A549 (cell line): ENCODE data around the gene ATP8A1. TPM values are rescaled to one million over a fixed set of nuclear protein-coding genes. Genes with fewer than 3 reads are reported as not detected.

ENCODE experiments used
- ATAC-seq, 2 experiments: fragments of 200-7000 bp in 1 of 2; fragments of >200 bp in 1 of 2; cut with Nextera tagmentation in 1 of 2; cut with Tn5 transposase in 1 of 2; 3 replicates each; pipeline versions ENCODE4 v1.8.0 to v1.9.1; 2018 to 2020; ENCODE audit warnings: mild to moderate bottlenecking in 1 of 2, moderate library complexity in 1 of 2
- CTCF ChIA-PET: fragments of 300-600 bp; sonication (Branson Sonifier 250); formaldehyde crosslinking; extraction: SDS; loops from one replicate; lab custom pipeline; 2021; ENCODE audit warnings: antibody characterized with exemption, inconsistent platforms; lab: Yijun Ruan, JAX
- POLR2A ChIA-PET: fragments of 350-600 bp; formaldehyde crosslinking; extraction: SDS; loops from one replicate; lab custom pipeline; 2021; ENCODE audit warnings: antibody characterized with exemption, inconsistent platforms; lab: Yijun Ruan, JAX
- DNase-seq, 2 experiments: peaks; one replicate each; pipeline versions ENCODE4 v3.0.0 to v3.0.0-alpha.2; 2011 to 2016; ENCODE audit warnings: low read depth in 1 of 2, low spot score in 1 of 2
- FAIRE-seq: peaks from 2 replicates; lab custom pipeline; 2011; peaks lifted over from hg19 to GRCh38; lab: Jason Lieb, UNC
- H3K27ac ChIP-seq, 2 experiments: fragments of >200 bp; sonication (Bioruptor Twin); formaldehyde crosslinking; 3 replicates each; pipeline ENCODE4 v1.5.1; 2016 to 2017
- H3K4me1 ChIP-seq: fragments of >200 bp; sonication (Bioruptor Twin); formaldehyde crosslinking; 3 replicates; pipeline ENCODE4 v1.6.1; 2016
- H3K4me2 ChIP-seq: fragments of >200 bp; sonication (Bioruptor Twin); formaldehyde crosslinking; 3 replicates; pipeline ENCODE4 v1.6.1; 2016
- H3K4me3 ChIP-seq: fragments of >200 bp; sonication (Bioruptor Twin); formaldehyde crosslinking; 3 replicates; pipeline ENCODE4 v1.5.1; 2016
- H3K9me3 ChIP-seq: fragments of >200 bp; sonication (Bioruptor Twin); formaldehyde crosslinking; 3 replicates; pipeline ENCODE4 v1.6.1; 2016
- ATOH8 ChIP-seq: fragments of 250-450 bp; sonication (Bioruptor Pico); IDR thresholded peaks from 2 replicates; pipeline ENCODE4 v1.5.0; 2020; ENCODE audit warnings: low read depth, mild to moderate bottlenecking, moderate library complexity
- CBX8 ChIP-seq: fragments of 200-600 bp; sonication (generic); IDR thresholded peaks from 2 replicates; pipeline ENCODE4 v1.6.1; 2016
- CHD4 ChIP-seq: fragments of 200-600 bp; sonication (generic); IDR thresholded peaks from 2 replicates; pipeline ENCODE4 v1.6.1; 2016; ENCODE audit warnings: antibody characterized with exemption, mild to moderate bottlenecking, borderline replicate concordance
- CTCF ChIP-seq: fragments of >200 bp; sonication (Bioruptor Twin); formaldehyde crosslinking; IDR thresholded peaks from 3 replicates; pipeline ENCODE4 v1.5.1; 2016
- EHF ChIP-seq: fragments of 250-450 bp; sonication (Bioruptor Pico); IDR thresholded peaks from 2 replicates; pipeline ENCODE4 v1.5.0; 2020; ENCODE audit warnings: mild to moderate bottlenecking
- ELK1 ChIP-seq: fragments of 150-350 bp; IDR thresholded peaks from 2 replicates; pipeline ENCODE4 v1.6.1; 2014; ENCODE audit warnings: low read depth, mild to moderate bottlenecking, low read length
- EP300 ChIP-seq, 2 experiments: fragments of >200 bp; sonication (Bioruptor Twin); formaldehyde crosslinking; IDR thresholded peaks; 2 replicates in 1 of 2; 3 replicates in 1 of 2; pipeline ENCODE4 v1.6.1; 2016 to 2017
- HOXB5 ChIP-seq: fragments of 250-450 bp; sonication (Bioruptor Pico); IDR thresholded peaks from 2 replicates; pipeline ENCODE4 v1.5.0; 2020; ENCODE audit warnings: mild to moderate bottlenecking, moderate library complexity
- JUN ChIP-seq, 2 experiments: fragments of >200 bp; sonication (Bioruptor Twin); formaldehyde crosslinking; IDR thresholded peaks; 2 replicates in 1 of 2; 3 replicates in 1 of 2; pipeline ENCODE4 v1.6.1; 2016 to 2017
- JUNB ChIP-seq: fragments of >200 bp; sonication (Bioruptor Twin); formaldehyde crosslinking; IDR thresholded peaks from 2 replicates; pipeline ENCODE4 v1.6.1; 2016
- KDM5A ChIP-seq: fragments of 200-600 bp; sonication (generic); IDR thresholded peaks from 2 replicates; pipeline ENCODE4 v1.6.1; 2016; ENCODE audit warnings: antibody characterized with exemption, mild to moderate bottlenecking
- MAX ChIP-seq: IDR thresholded peaks from 2 replicates; pipeline ENCODE4 v1.6.1; 2012
- MYC ChIP-seq: IDR thresholded peaks from 2 replicates; pipeline ENCODE4 v1.6.1; 2012; ENCODE audit warnings: mild to moderate bottlenecking, inconsistent platforms, low read length, improper control_type of control experiment, borderline replicate concordance
- NFE2L2 ChIP-seq: fragments of 150-350 bp; conservative IDR thresholded peaks from 2 replicates; pipeline ENCODE4 v1.6.1; 2014; ENCODE audit warnings: low read length
- POLR2AphosphoS2 ChIP-seq: conservative IDR thresholded peaks from 2 replicates; pipeline ENCODE4 v1.6.1; 2012; ENCODE audit warnings: low read length, improper control_type of control experiment, inconsistent platforms
- RAD21 ChIP-seq, 2 experiments: fragments of >200 bp in 1 of 2; sonication (Bioruptor Twin) in 1 of 2; formaldehyde crosslinking in 1 of 2; IDR thresholded peaks in 1 of 2; conservative IDR thresholded peaks in 1 of 2; 2 replicates in 1 of 2; 3 replicates in 1 of 2; pipeline ENCODE4 v1.6.1; 2012 to 2018; ENCODE audit warnings: inconsistent platforms in 1 of 2
- RCOR1 ChIP-seq: fragments of 150-350 bp; IDR thresholded peaks from 2 replicates; pipeline ENCODE4 v1.6.1; 2014; ENCODE audit warnings: antibody characterized with exemption, low read length, low read depth
- TP53 ChIP-seq: fragments of 250-450 bp; sonication (Bioruptor Pico); IDR thresholded peaks from 2 replicates; pipeline ENCODE4 v1.5.0; 2021; ENCODE audit warnings: mild to moderate bottlenecking, moderate library complexity
- ZSCAN20 ChIP-seq: fragments of 250-450 bp; sonication (Bioruptor Pico); IDR thresholded peaks from 2 replicates; pipeline ENCODE4 v1.8.0; 2022; ENCODE audit warnings: mild to moderate bottlenecking, moderate library complexity
- WGBS: methylation state at CpG from one replicate; pipeline ENCODE4 v1.1.6; 2017; ENCODE audit errors: missing lambda C conversion rate; 5-methylcytosine and 5-hydroxymethylcytosine counted together
- polyA plus RNA-seq, 4 experiments: library from polyadenylated mRNA; depleted of rRNA in 3 of 4; stranded (reverse); fragments of >200 nt; fragmentation: RNase III in 1 of 4; extraction: RNeasy Plus Mini Kit Qiagen cat#74134 plus additional on column Dnase treatment in 1 of 4; gene quantifications; 2 replicates in 3 of 4; 3 replicates in 1 of 4; pipeline ENCODE4 v1.2.3, GENCODE V29; 2011 to 2017

Gene ATP8A1
- polyA plus RNA-seq, 2 of the 4 experiments (the other 2 are of a cell fraction): 0.06 to 0.25 TPM

- no peak for TF ChIP-seq JUNB
- no peak for TF ChIP-seq RCOR1
- no peak for TF ChIP-seq ZSCAN20 (CRISPR knock-in tag)
- TF ChIP-seq HOXB5 (CRISPR knock-in tag): no peak
- no peak for TF ChIP-seq ATOH8 (CRISPR knock-in tag)
- no peak for TF ChIP-seq EHF
- no peak for TF ChIP-seq TP53
- ChIA-PET POLR2A (no interaction called here), CTCF (interaction anchor here (0.5 to 1.0 kb wide), 3 partner anchors 18 to 223 kb away, joined by 3 read pairs; no protein-coding TSS in a partner anchor)
- no peak overlapping the region for H3K4me2 ChIP-seq
- ATAC-seq: no peak
- DNase-seq: no peak
- no peaks in the 10 kb centered on the region for H3K4me1 ChIP-seq
- no peak for FAIRE-seq
- H3K27ac ChIP-seq: no peak overlapping the region
- 27% methylated on average over 8 of the region's 8 CpGs for WGBS
- no peaks in the 10 kb centered on the region for H3K9me3 ChIP-seq
- no peak overlapping the region for H3K4me3 ChIP-seq
Observed at GRCh38 chr4:42497142-42497910, 159.6 kb downstream of the ATP8A1 start.

- H3K27ac ChIP-seq: no peak overlapping the region
- no peak for FAIRE-seq
- no peaks in the 10 kb centered on the region for H3K4me1 ChIP-seq
- no peaks in the 10 kb centered on the region for H3K9me3 ChIP-seq
- WGBS: 22% methylated on average over 7 of the region's 7 CpGs
- CTCF ChIA-PET: no interaction called here
- ATAC-seq: no peak
- TF ChIP-seq MYC (no peak), ATOH8 (CRISPR knock-in tag) (no peak), NFE2L2 (no peak), CBX8 (no peak), EHF (no peak), RAD21 (conservative IDR thresholded peaks at IDR 0.05 in 1 of 2, IDR thresholded peaks at IDR 0.05 in 1 of 2) (no peak)
- H3K4me3 ChIP-seq: no peak overlapping the region
- no peak for DNase-seq
- POLR2A ChIA-PET: no interaction called here
- H3K4me2 ChIP-seq: no peak overlapping the region
Observed at GRCh38 chr4:42492962-42493361, 163.9 kb downstream of the ATP8A1 start.

GRCh38 chr4:42490015-42490414, 166.9 kb downstream of the ATP8A1 start:
- no peak for FAIRE-seq
- TF ChIP-seq CHD4 (no peak), POLR2AphosphoS2 (no peak), JUN (IDR thresholded peaks at IDR 0.05) (no peak), ELK1 (no peak), MAX (no peak), KDM5A (no peak), CTCF (no peak), RAD21 (conservative IDR thresholded peaks at IDR 0.05 in 1 of 2, IDR thresholded peaks at IDR 0.05 in 1 of 2) (no peak), JUNB (no peak), HOXB5 (CRISPR knock-in tag) (no peak), EP300 (IDR thresholded peaks at IDR 0.05) (no peak)

More at GRCh38 chr4:42490015-42490414, 166.9 kb downstream of the ATP8A1 start:
- DNase-seq (no peak), ATAC-seq (no peak)
- ChIA-PET POLR2A (no interaction called here), CTCF (no interaction called here)
- Histone ChIP-seq H3K4me3 (no peak overlapping the region), H3K4me2 (no peak overlapping the region), H3K9me3 (no peaks in the 10 kb centered on the region), H3K27ac (no peak overlapping the region), H3K4me1 (no peaks in the 10 kb centered on the region)
- 10% methylated on average over 3 of the region's 3 CpGs for WGBS
